SK-N-SH (cell line): ENCODE data around the gene UBLCP1. TPM values are rescaled to one million over a fixed set of nuclear protein-coding genes. Genes with fewer than 3 reads are reported as not detected.

ENCODE experiments used
- CTCF ChIA-PET: fragments of 300-600, 350-600 bp; formaldehyde crosslinking; extraction: SDS; loops from one replicate; lab custom pipeline; 2021; lab: Yijun Ruan, JAX
- POLR2A ChIA-PET: fragments of 350-600 bp; sonication (Branson Sonifier 250); formaldehyde crosslinking; extraction: SDS; loops from one replicate; lab custom pipeline; 2020; ENCODE audit warnings: antibody characterized with exemption, inconsistent platforms; lab: Yijun Ruan, JAX
- DNase-seq: peaks from one replicate; pipeline ENCODE4 v3.0.0; 2012
- H2AFZ ChIP-seq: fragments of 200-600 bp; sonication (generic); 2 replicates; pipeline ENCODE4 v1.8.1; 2016; ENCODE audit warnings: antibody characterized with exemption, mild to moderate bottlenecking, low read depth
- H3F3A ChIP-seq: fragments of 200-600 bp; sonication (generic); replicated peaks from 2 replicates; pipeline ENCODE3; 2016; ENCODE audit warnings: antibody characterized with exemption, mild to moderate bottlenecking; ENCODE audit not compliant: insufficient read depth
- H3K27ac ChIP-seq, 2 experiments: fragments of 200-500 bp in 1 of 2; fragments of 200-600 bp in 1 of 2; sonication (Bioruptor generic) in 1 of 2; sonication (generic), shearing (Covaris generic) in 1 of 2; 2 replicates each; pipeline versions ENCODE4 v1.5.1 to v1.6.1; 2014 to 2016; ENCODE audit warnings: low read depth in 2 of 2, inconsistent platforms in 1 of 2, low read length in 1 of 2, mild to moderate bottlenecking in 1 of 2, mixed read lengths in 1 of 2
- H3K27me3 ChIP-seq: fragments of 200-600 bp; sonication (generic), shearing (Covaris generic); 2 replicates; pipeline ENCODE4 v1.6.1; 2016; ENCODE audit warnings: mixed run types; ENCODE audit not compliant: insufficient read depth
- H3K36me3 ChIP-seq, 2 experiments: fragments of 200-500 bp in 1 of 2; fragments of 200-600 bp in 1 of 2; sonication (Bioruptor generic) in 1 of 2; sonication (generic) in 1 of 2; replicated peaks in 1 of 2; 2 replicates each; pipeline versions ENCODE3 to v1.5.1; 2014 to 2016; ENCODE audit warnings: low read length in 1 of 2, mild to moderate bottlenecking in 1 of 2; ENCODE audit not compliant: insufficient read depth in 2 of 2, control insufficient read depth in 1 of 2
- H3K4me1 ChIP-seq, 2 experiments: fragments of 200-500 bp in 1 of 2; fragments of 200-600 bp in 1 of 2; sonication (Bioruptor generic) in 1 of 2; sonication (generic), shearing (Covaris generic) in 1 of 2; 2 replicates each; pipeline versions ENCODE4 v1.5.1 to v1.6.1; 2014 to 2016; ENCODE audit warnings: low read depth in 1 of 2, low read length in 1 of 2, mixed run types in 1 of 2; ENCODE audit not compliant: insufficient read depth in 2 of 2, control insufficient read depth in 1 of 2
- H3K4me2 ChIP-seq: fragments of 200-600 bp; sonication (generic), shearing (Covaris generic); 2 replicates; pipeline ENCODE4 v1.6.1; 2017; ENCODE audit warnings: mixed run types
- H3K4me3 ChIP-seq, 2 experiments: fragments of 200-500 bp in 1 of 2; fragments of 200-600 bp in 1 of 2; sonication (Bioruptor generic) in 1 of 2; sonication (generic), shearing (Covaris generic) in 1 of 2; 2 replicates each; pipeline versions ENCODE4 v1.5.1 to v1.8.1; 2014 to 2016; ENCODE audit warnings: low read depth in 2 of 2, inconsistent platforms in 1 of 2, low read length in 1 of 2, mild to moderate bottlenecking in 1 of 2, mixed read lengths in 1 of 2, moderate library complexity in 1 of 2
- H3K79me2 ChIP-seq: fragments of 200-600 bp; sonication (generic); 2 replicates; pipeline ENCODE4 v1.8.1; 2017; ENCODE audit warnings: mild to moderate bottlenecking; ENCODE audit not compliant: insufficient read depth
- H3K9ac ChIP-seq: fragments of 200-600 bp; sonication (generic); 2 replicates; pipeline ENCODE4 v1.6.1; 2017; ENCODE audit warnings: mixed run types
- H3K9me2 ChIP-seq: fragments of 200-600 bp; sonication (generic); 2 replicates; pipeline ENCODE4 v1.6.1; 2017; ENCODE audit warnings: mixed run types
- H3K9me3 ChIP-seq: fragments of 200-600 bp; sonication (generic); 2 replicates; pipeline ENCODE4 v1.6.1; 2017; ENCODE audit warnings: mixed run types, mild to moderate bottlenecking, moderate library complexity
- H4K20me1 ChIP-seq: fragments of 200-600 bp; sonication (generic); 2 replicates; pipeline ENCODE4 v1.6.1; 2017; ENCODE audit warnings: mild to moderate bottlenecking, mixed run types; ENCODE audit not compliant: insufficient read depth
- ELF1 ChIP-seq: IDR thresholded peaks from 2 replicates; pipeline ENCODE4 v1.4.0; 2012
- EP300 ChIP-seq, 2 experiments: IDR thresholded peaks; 2 replicates each; pipeline versions ENCODE4 v1.4.0 to v1.6.1; 2012; ENCODE audit warnings: borderline replicate concordance in 1 of 2, low read depth in 1 of 2, low read length in 1 of 2
- FOSL2 ChIP-seq: IDR thresholded peaks from 2 replicates; pipeline ENCODE4 v1.4.0; 2012; ENCODE audit warnings: low read depth, mild to moderate bottlenecking, moderate library complexity, borderline replicate concordance
- GABPA ChIP-seq: IDR thresholded peaks from 2 replicates; pipeline ENCODE4 v1.4.0; 2012; ENCODE audit warnings: low read depth, mild to moderate bottlenecking
- GATA2 ChIP-seq: sonication (generic); formaldehyde crosslinking; IDR thresholded peaks from 2 replicates; pipeline ENCODE4 v1.5.0; 2020; ENCODE audit warnings: mild to moderate bottlenecking, missing genetic modification reagents
- JUND ChIP-seq: IDR thresholded peaks from 2 replicates; pipeline ENCODE4 v1.4.0; 2012
- MEF2A ChIP-seq: IDR thresholded peaks from 2 replicates; pipeline ENCODE4 v1.4.0; 2012; ENCODE audit warnings: low read depth, borderline replicate concordance
- POLR2AphosphoS5 ChIP-seq: IDR thresholded peaks from 2 replicates; pipeline ENCODE4 v1.6.1; 2012; ENCODE audit warnings: low read depth, low read length
- RAD21 ChIP-seq: IDR thresholded peaks from 2 replicates; pipeline ENCODE4 v1.6.1; 2012; ENCODE audit warnings: mild to moderate bottlenecking, low read length
- RFX5 ChIP-seq: IDR thresholded peaks from 2 replicates; pipeline ENCODE4 v1.6.1; 2012; ENCODE audit warnings: mild to moderate bottlenecking, improper control_type of control experiment, low read length
- RXRA ChIP-seq: IDR thresholded peaks from 2 replicates; pipeline ENCODE4 v1.4.0; 2012; ENCODE audit warnings: low read depth, mild to moderate bottlenecking, borderline replicate concordance
- SMC3 ChIP-seq: IDR thresholded peaks from 2 replicates; pipeline ENCODE4 v1.6.1; 2012; ENCODE audit warnings: low read depth, low read length, improper control_type of control experiment
- TEAD4 ChIP-seq: IDR thresholded peaks from 2 replicates; pipeline ENCODE4 v1.4.0; 2012; ENCODE audit warnings: mild to moderate bottlenecking, borderline replicate concordance; ENCODE audit not compliant: insufficient read depth
- YY1 ChIP-seq: IDR thresholded peaks from 2 replicates; pipeline ENCODE4 v1.4.0; 2012; ENCODE audit warnings: low read depth, mild to moderate bottlenecking
- WGBS: methylation state at CpG from one replicate; pipeline ENCODE4 v1.1.6; 2017; ENCODE audit warnings: low lambda C conversion rate; 5-methylcytosine and 5-hydroxymethylcytosine counted together
- polyA plus RNA-seq, 3 experiments: library from polyadenylated mRNA; depleted of rRNA; stranded (reverse); fragments of >200 nt; gene quantifications; 2 replicates each; pipeline ENCODE4 v1.2.3, GENCODE V29; 2012
- TF ChIP-seq, protein P1 (sequence below): fragments of 200-600 bp; sonication (generic); IDR thresholded peaks from 2 replicates; pipeline ENCODE4 v1.6.1; 2017; ENCODE audit warnings: antibody characterized with exemption, mild to moderate bottlenecking, moderate library complexity
- TF ChIP-seq, protein P2 (sequence below): IDR thresholded peaks from 2 replicates; pipeline ENCODE4 v1.6.1; 2012; ENCODE audit warnings: mild to moderate bottlenecking, low read depth, low read length, moderate library complexity
- TF ChIP-seq, protein P3 (sequence below): fragments of 150-350 bp; IDR thresholded peaks from 2 replicates; pipeline ENCODE4 v1.6.1; 2017; ENCODE audit warnings: antibody characterized with exemption, low read length, low read depth, borderline replicate concordance
- TF ChIP-seq, protein P4 (sequence below): IDR thresholded peaks from 2 replicates; pipeline ENCODE4; 2012

The UBLCP1 gene
- polyA plus RNA-seq, 1 of the 3 experiments (the other 2 are of a cell fraction): 13.8 TPM

DNA sequence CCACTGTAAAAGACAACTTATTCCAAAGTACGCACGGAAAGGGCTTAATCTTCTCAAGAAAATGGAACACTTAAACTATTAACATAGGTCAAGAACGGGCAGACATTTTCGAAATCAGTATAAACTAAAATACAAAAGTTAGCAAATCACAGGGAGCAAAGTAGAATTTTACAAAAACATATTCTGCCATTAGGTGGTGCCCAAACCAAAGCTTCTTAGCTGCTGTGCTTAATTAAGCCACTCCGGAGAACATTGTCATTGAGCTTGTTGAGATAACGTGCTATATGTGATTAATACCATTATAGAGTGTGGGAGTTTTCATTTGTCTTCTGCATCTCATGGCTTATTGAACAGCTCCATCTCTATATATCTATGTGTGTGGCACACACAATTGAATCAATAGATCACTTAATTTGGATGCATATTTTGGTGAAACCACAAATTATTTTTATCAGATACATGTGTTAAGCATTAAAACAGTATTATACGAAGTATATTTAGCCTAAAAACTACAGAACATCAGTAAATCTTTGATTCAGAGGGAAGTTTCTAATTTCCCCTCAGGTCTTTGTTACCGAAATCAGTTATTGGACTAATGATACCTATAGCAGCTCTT lies 23.4 kb downstream of the UBLCP1 start:
- no peaks in the 10 kb centered on the region for H4K20me1 ChIP-seq
- H3K4me1 ChIP-seq: no peaks in the 10 kb centered on the region; a peak in 1 of 4 replicates
- peaks cover 10% of the 10 kb centered on the region for H3F3A ChIP-seq
- no peak overlapping the region; a peak in 1 of 4 replicates for H3K4me3 ChIP-seq
- TF ChIP-seq TEAD4 (no peak), SMC3 (peak; percentile 51; the same call in 1 of the 2 replicates), FOSL2 (no peak), RAD21 (peak; percentile 86), GABPA (no peak)
- TF ChIP-seq, protein P1, sequence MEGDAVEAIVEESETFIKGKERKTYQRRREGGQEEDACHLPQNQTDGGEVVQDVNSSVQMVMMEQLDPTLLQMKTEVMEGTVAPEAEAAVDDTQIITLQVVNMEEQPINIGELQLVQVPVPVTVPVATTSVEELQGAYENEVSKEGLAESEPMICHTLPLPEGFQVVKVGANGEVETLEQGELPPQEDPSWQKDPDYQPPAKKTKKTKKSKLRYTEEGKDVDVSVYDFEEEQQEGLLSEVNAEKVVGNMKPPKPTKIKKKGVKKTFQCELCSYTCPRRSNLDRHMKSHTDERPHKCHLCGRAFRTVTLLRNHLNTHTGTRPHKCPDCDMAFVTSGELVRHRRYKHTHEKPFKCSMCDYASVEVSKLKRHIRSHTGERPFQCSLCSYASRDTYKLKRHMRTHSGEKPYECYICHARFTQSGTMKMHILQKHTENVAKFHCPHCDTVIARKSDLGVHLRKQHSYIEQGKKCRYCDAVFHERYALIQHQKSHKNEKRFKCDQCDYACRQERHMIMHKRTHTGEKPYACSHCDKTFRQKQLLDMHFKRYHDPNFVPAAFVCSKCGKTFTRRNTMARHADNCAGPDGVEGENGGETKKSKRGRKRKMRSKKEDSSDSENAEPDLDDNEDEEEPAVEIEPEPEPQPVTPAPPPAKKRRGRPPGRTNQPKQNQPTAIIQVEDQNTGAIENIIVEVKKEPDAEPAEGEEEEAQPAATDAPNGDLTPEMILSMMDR: peak; percentile 64
- TF ChIP-seq, protein P2, sequence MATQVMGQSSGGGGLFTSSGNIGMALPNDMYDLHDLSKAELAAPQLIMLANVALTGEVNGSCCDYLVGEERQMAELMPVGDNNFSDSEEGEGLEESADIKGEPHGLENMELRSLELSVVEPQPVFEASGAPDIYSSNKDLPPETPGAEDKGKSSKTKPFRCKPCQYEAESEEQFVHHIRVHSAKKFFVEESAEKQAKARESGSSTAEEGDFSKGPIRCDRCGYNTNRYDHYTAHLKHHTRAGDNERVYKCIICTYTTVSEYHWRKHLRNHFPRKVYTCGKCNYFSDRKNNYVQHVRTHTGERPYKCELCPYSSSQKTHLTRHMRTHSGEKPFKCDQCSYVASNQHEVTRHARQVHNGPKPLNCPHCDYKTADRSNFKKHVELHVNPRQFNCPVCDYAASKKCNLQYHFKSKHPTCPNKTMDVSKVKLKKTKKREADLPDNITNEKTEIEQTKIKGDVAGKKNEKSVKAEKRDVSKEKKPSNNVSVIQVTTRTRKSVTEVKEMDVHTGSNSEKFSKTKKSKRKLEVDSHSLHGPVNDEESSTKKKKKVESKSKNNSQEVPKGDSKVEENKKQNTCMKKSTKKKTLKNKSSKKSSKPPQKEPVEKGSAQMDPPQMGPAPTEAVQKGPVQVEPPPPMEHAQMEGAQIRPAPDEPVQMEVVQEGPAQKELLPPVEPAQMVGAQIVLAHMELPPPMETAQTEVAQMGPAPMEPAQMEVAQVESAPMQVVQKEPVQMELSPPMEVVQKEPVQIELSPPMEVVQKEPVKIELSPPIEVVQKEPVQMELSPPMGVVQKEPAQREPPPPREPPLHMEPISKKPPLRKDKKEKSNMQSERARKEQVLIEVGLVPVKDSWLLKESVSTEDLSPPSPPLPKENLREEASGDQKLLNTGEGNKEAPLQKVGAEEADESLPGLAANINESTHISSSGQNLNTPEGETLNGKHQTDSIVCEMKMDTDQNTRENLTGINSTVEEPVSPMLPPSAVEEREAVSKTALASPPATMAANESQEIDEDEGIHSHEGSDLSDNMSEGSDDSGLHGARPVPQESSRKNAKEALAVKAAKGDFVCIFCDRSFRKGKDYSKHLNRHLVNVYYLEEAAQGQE: no peak
- ChIA-PET CTCF (interaction anchor here (0.5 to 3.1 kb wide), 18 partner anchors 9 to 701 kb away, joined by 3 to 20 read pairs (median 3); partner anchors contain the start of gene ADRA1B), POLR2A (interaction anchor here (0.7 to 1.1 kb wide), 2 partner anchors 118 to 129 kb away, joined by 4 to 6 read pairs; no protein-coding TSS in a partner anchor)
- no peaks in the 10 kb centered on the region for H3K9me3 ChIP-seq
- H3K4me2 ChIP-seq: no peak overlapping the region
- WGBS: 72% methylated on average over 8 of the region's 8 CpGs
- no peak overlapping the region for H3K27ac ChIP-seq
- H3K9me2 ChIP-seq: no peaks in the 10 kb centered on the region
- no peak overlapping the region for H2AFZ ChIP-seq
- DNase-seq: peak; percentile 37
- H3K79me2 ChIP-seq: no peaks in the 10 kb centered on the region
- no peak overlapping the region for H3K9ac ChIP-seq
- H3K27me3 ChIP-seq: no peaks in the 10 kb centered on the region
- peaks cover 25 to 50% of the 10 kb centered on the region in 2 experiments for H3K36me3 ChIP-seq

DNA sequence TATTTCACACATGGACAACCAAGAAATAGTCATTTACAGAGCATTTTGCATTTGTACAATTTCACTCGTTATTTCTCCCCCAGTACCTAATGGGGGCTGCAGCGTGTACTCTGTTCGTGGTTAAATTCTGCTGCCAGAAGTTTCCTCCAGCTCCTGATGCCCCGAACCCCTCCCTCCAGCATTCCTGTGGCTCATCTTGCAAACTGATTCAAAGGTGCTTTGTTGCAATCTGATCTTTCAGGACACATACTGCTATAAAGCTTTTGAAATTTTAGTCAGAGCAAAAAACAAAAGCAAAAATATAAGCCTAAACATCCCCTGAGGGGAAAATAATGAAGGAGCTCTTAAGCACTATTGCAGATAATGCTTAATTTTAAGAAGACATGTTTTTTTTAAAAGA lies 27.7 kb downstream of the UBLCP1 start:
- no peaks in the 10 kb centered on the region for H3K9me3 ChIP-seq
- ChIA-PET POLR2A (no interaction called here), CTCF (interaction anchor here (1.2 to 2.8 kb wide), 4 partner anchors 22 to 696 kb away, joined by 3 to 12 read pairs (median 10); no protein-coding TSS in a partner anchor)
- H3K27me3 ChIP-seq: no peaks in the 10 kb centered on the region
- no peak for DNase-seq
- H3K9ac ChIP-seq: no peak overlapping the region
- no peaks in the 10 kb centered on the region for H3K9me2 ChIP-seq
- H3K79me2 ChIP-seq: no peaks in the 10 kb centered on the region
- no peak overlapping the region for H2AFZ ChIP-seq
- H3K27ac ChIP-seq: no peak overlapping the region
- peaks cover 3 to 8% of the 10 kb centered on the region in 2 experiments for H3K36me3 ChIP-seq
- H3K4me3 ChIP-seq: no peak overlapping the region
- H3K4me2 ChIP-seq: no peak overlapping the region
- H4K20me1 ChIP-seq: no peaks in the 10 kb centered on the region
- 77% methylated on average over 4 of the region's 4 CpGs for WGBS
- peaks cover 3% of the 10 kb centered on the region for H3F3A ChIP-seq
- no peaks in the 10 kb centered on the region; a peak in 1 of 4 replicates for H3K4me1 ChIP-seq
- TF ChIP-seq SMC3: no peak
- TF ChIP-seq GABPA: no peak
- TF ChIP-seq, protein P3, sequence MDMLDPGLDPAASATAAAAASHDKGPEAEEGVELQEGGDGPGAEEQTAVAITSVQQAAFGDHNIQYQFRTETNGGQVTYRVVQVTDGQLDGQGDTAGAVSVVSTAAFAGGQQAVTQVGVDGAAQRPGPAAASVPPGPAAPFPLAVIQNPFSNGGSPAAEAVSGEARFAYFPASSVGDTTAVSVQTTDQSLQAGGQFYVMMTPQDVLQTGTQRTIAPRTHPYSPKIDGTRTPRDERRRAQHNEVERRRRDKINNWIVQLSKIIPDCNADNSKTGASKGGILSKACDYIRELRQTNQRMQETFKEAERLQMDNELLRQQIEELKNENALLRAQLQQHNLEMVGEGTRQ: no peak
- no peak for TF ChIP-seq JUND
- TF ChIP-seq YY1: no peak
- TF ChIP-seq RXRA: no peak
- TF ChIP-seq, protein P4, sequence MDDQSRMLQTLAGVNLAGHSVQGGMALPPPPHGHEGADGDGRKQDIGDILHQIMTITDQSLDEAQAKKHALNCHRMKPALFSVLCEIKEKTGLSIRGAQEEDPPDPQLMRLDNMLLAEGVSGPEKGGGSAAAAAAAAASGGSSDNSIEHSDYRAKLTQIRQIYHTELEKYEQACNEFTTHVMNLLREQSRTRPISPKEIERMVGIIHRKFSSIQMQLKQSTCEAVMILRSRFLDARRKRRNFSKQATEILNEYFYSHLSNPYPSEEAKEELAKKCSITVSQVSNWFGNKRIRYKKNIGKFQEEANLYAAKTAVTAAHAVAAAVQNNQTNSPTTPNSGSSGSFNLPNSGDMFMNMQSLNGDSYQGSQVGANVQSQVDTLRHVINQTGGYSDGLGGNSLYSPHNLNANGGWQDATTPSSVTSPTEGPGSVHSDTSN: no peak
- no peak for TF ChIP-seq EP300 (IDR thresholded peaks at IDR 0.05; ENCODE audit: borderline replicate concordance in 1 of 2, low read depth in 1 of 2, low read length in 1 of 2)
- TF ChIP-seq POLR2AphosphoS5: no peak
- TF ChIP-seq MEF2A: no peak
- no peak for TF ChIP-seq GATA2 (CRISPR knock-in tag)
- TF ChIP-seq RFX5: no peak
- TF ChIP-seq ELF1: no peak
